Measurements from ENCODE around the gene EXOSC7. TPM values are rescaled to one million over a fixed set of nuclear protein-coding genes. Genes with fewer than 3 reads are reported as not detected.
"Not testable (repeated sequence)": the region's sequence is repeated elsewhere in the genome, so short reads cannot be mapped to it uniquely, and the experiment has no call there.

Gene EXOSC7
- total and polyA plus RNA-seq, 12 donors = 68.9 to 214 (median 81.6) TPM

GRCh38 chr3:45048244-45048643 is 72.2 kb downstream of the EXOSC7 start:
- H3K4me3 ChIP-seq = no peak overlapping the region
- DNase-seq = no peak
- 59 to 82% (median 78%) methylated on average over 4 of the region's 4 CpGs for WGBS, 4 donors
- intact Hi-C loops (cut with DNase I) = no loop called here
- no peaks in the 10 kb centered on the region for H3K9me3 ChIP-seq (replicated peaks in 1 of 3)
- no peaks in the 10 kb centered on the region for H3K4me1 ChIP-seq (replicated peaks in 1 of 2)
- H3K27ac ChIP-seq = no peak overlapping the region
- H3K36me3 ChIP-seq (replicated peaks in 1 of 2) = no peaks in the 10 kb centered on the region
- TF ChIP-seq POLR2A (IDR thresholded peaks at IDR 0.05) (no peak), CTCF (IDR thresholded peaks at IDR 0.05) (no peak)
- H3K27me3 ChIP-seq = no peaks in the 10 kb centered on the region

- H3K4me1 ChIP-seq (replicated peaks in 1 of 2) = no peaks in the 10 kb centered on the region
- DNase-seq = no peak
- H3K36me3 ChIP-seq (replicated peaks in 1 of 2) = no peaks in the 10 kb centered on the region
- TF ChIP-seq POLR2A (IDR thresholded peaks at IDR 0.05) (no peak), CTCF (IDR thresholded peaks at IDR 0.05) (no peak)
- intact Hi-C loops (cut with DNase I) = no loop called here
- H3K27me3 ChIP-seq = no peaks in the 10 kb centered on the region
- H3K4me3 ChIP-seq = no peak overlapping the region
- 77 to 88% (median 80%) methylated on average over 4 of the region's 4 CpGs for WGBS, 4 donors
- no peak overlapping the region for H3K27ac ChIP-seq
- H3K9me3 ChIP-seq (replicated peaks in 1 of 3) = no peaks in the 10 kb centered on the region
Observed at GRCh38 chr3:45049807-45050206, 73.8 kb downstream of the EXOSC7 start.

GRCh38 chr3:45051685-45052084 is 75.6 kb downstream of the EXOSC7 start:
- intact Hi-C loops (cut with DNase I) = no loop called here

GRCh38 chr3:45053805-45054195 is 77.8 kb downstream of the EXOSC7 start:
- H3K27ac ChIP-seq; intact Hi-C loops (cut with DNase I): not testable (repeated sequence)
- WGBS, 4 donors = 50 to 70% (median 68%) methylated on average over 1 of the region's 1 CpG

More at GRCh38 chr3:45051685-45052084, 75.6 kb downstream of the EXOSC7 start:
- no peaks in the 10 kb centered on the region for H3K9me3 ChIP-seq (replicated peaks in 1 of 3)
- H3K4me3 ChIP-seq = no peak overlapping the region
- no peaks in the 10 kb centered on the region for H3K27me3 ChIP-seq
- no peak overlapping the region for H3K27ac ChIP-seq
- no peak for DNase-seq
- no peaks in the 10 kb centered on the region for H3K4me1 ChIP-seq (replicated peaks in 1 of 2)
- no peak for TF ChIP-seq CTCF (IDR thresholded peaks at IDR 0.05)
- no peak for TF ChIP-seq POLR2A (IDR thresholded peaks at IDR 0.05)
- WGBS, 4 donors = 87 to 100% (median 89%) methylated on average over 2 to 6 of the region's 6 CpGs
- no peaks in the 10 kb centered on the region for H3K36me3 ChIP-seq (replicated peaks in 1 of 2)

GRCh38 chr3:45054196-45054857 is 78.3 kb downstream of the EXOSC7 start:
- Histone ChIP-seq H3K4me3 (no peak overlapping the region), H3K36me3 (replicated peaks in 1 of 2) (no peaks in the 10 kb centered on the region), H3K4me1 (replicated peaks in 1 of 2) (no peaks in the 10 kb centered on the region), H3K27ac (no peak overlapping the region), H3K9me3 (replicated peaks in 1 of 3) (no peaks in the 10 kb centered on the region), H3K27me3 (no peaks in the 10 kb centered on the region)
- TF ChIP-seq CTCF (IDR thresholded peaks at IDR 0.05) (no peak), POLR2A (IDR thresholded peaks at IDR 0.05) (no peak)
- DNase-seq = no peak
- intact Hi-C loops (cut with DNase I) = no loop called here
- WGBS, 4 donors = 76 to 88% (median 79%) methylated on average over 3 of the region's 3 CpGs

More at GRCh38 chr3:45053805-45054195, 77.8 kb downstream of the EXOSC7 start:
- not testable (repeated sequence) for H3K27me3 ChIP-seq; DNase-seq; H3K36me3 ChIP-seq (replicated peaks in 1 of 2); H3K9me3 ChIP-seq (replicated peaks in 1 of 3); H3K4me1 ChIP-seq (replicated peaks in 1 of 2); H3K4me3 ChIP-seq

Measured in adrenal gland (tissue), 12 donors.